IMR-90 (cell line): Measurements from ENCODE around the gene RAD51B.

Experiments used
- CTCF ChIP-seq: conservative IDR thresholded peaks from 2 replicates; pipeline ENCODE4 v1.5.1; 2012; ENCODE audit warnings: mild to moderate bottlenecking, low read depth, low read length, improper control_type of control experiment
- POLR2A ChIP-seq: IDR thresholded peaks from 2 replicates; pipeline ENCODE4 v1.6.1; 2012; ENCODE audit warnings: mild to moderate bottlenecking, low read depth, low read length
- RAD21 ChIP-seq: IDR thresholded peaks from 2 replicates; pipeline ENCODE4 v1.6.1; 2012; ENCODE audit warnings: low read length, improper control_type of control experiment

GRCh38 chr14:68748691-68749090 lies 929.1 kb downstream of the RAD51B start:
- TF ChIP-seq RAD21 (no peak), CTCF (no peak), POLR2A (no peak)
